ENCODE results near the gene CLDN4.

- TF ChIP-seq CTCF (IDR thresholded peaks at IDR 0.05; ENCODE audit: low read depth, low read length, missing input control): no peak
- no peak for TF ChIP-seq ATF3 (IDR thresholded peaks at IDR 0.05)
- TF ChIP-seq MAX (IDR thresholded peaks at IDR 0.05): no peak
- no peak for TF ChIP-seq EGR1 (IDR thresholded peaks at IDR 0.05; ENCODE audit: low read depth in 2 of 2)
- TF ChIP-seq FOXA1 (IDR thresholded peaks at IDR 0.05): no peak
- TF ChIP-seq REST (IDR thresholded peaks at IDR 0.05): no peak
- no peak for TF ChIP-seq GABPA (IDR thresholded peaks at IDR 0.05 in 1 of 2, conservative IDR thresholded peaks at IDR 0.05 in 1 of 2)
These were observed 15.4 kb upstream of the CLDN4 start for GRCh38 chr7:73815436-73815835.

Measured in liver (tissue), 3 donors.